Cardiac muscle cell (in vitro differentiated cells and primary cell): ENCODE data around the gene ERBB4. TPM values are rescaled to one million over a fixed set of nuclear protein-coding genes. Genes with fewer than 3 reads are reported as not detected.
A peak's percentile ranks its signal among the peaks of the same experiment; 100 is the strongest.

Source experiments
- DNase-seq, 2 donors: peaks; one replicate each; pipeline versions ENCODE4 v3.0.0 to v3.0.0-alpha.2; 2010 to 2017; ENCODE audit warnings: low read depth in 1 of 2, low spot score in 1 of 2
- H3K27ac ChIP-seq: fragments of 200-600 bp; sonication (generic); 2 replicates; pipeline ENCODE4 v1.5.1; 2016
- H3K27me3 ChIP-seq: fragments of 200-600 bp; sonication (generic); 2 replicates; pipeline ENCODE4 v1.6.0; 2016; ENCODE audit warnings: control low read depth
- H3K36me3 ChIP-seq: fragments of 200-600 bp; sonication (generic); 2 replicates; pipeline ENCODE4 v1.5.1; 2016; ENCODE audit warnings: control low read depth
- H3K4me1 ChIP-seq: fragments of 200-600 bp; sonication (generic); 2 replicates; pipeline ENCODE4 v1.8.1; 2017; ENCODE audit warnings: low read depth, mild to moderate bottlenecking, mixed run types
- H3K4me3 ChIP-seq: fragments of 200-600 bp; sonication (generic); 2 replicates; pipeline ENCODE4 v1.5.1; 2016; ENCODE audit warnings: mild to moderate bottlenecking
- H3K9me3 ChIP-seq: fragments of 200-600 bp; sonication (generic); 2 replicates; pipeline ENCODE4 v1.5.1; 2017; ENCODE audit warnings: low read depth, mild to moderate bottlenecking, control low read depth
- CTCF ChIP-seq: IDR thresholded peaks from 2 replicates; pipeline ENCODE4 v1.5.1; 2012; ENCODE audit warnings: low read depth, mild to moderate bottlenecking, low read length
- polyA plus RNA-seq: library from polyadenylated mRNA; unstranded; fragments of >200 nt; fragmentation: Nextera tagmentation; extraction: Ambion mirVana; gene quantifications from 2 replicates; pipeline ENCODE4 v1.2.1, GENCODE V29; 2016
- total RNA-seq: library from RNA; depleted of rRNA; stranded (reverse); fragments of >200 nt; gene quantifications from 2 replicates; pipeline ENCODE4 v1.2.3, GENCODE V29; 2016

The ERBB4 gene
- total and polyA plus RNA-seq, 2 experiments from 2014 or later: 38.1 to 42.1 TPM

GRCh38 chr2:211748339-211748738 is 790.3 kb downstream of the ERBB4 start:
- Histone ChIP-seq H3K27me3 (no peaks in the 10 kb centered on the region), H3K36me3 (no peaks in the 10 kb centered on the region), H3K4me1 (peaks cover 19% of the 10 kb centered on the region), H3K27ac (no peak overlapping the region), H3K9me3 (no peaks in the 10 kb centered on the region), H3K4me3 (no peak overlapping the region)
- no peak for TF ChIP-seq CTCF
- DNase-seq: no peak

- Histone ChIP-seq H3K4me1 (peaks cover 41% of the 10 kb centered on the region), H3K9me3 (no peaks in the 10 kb centered on the region), H3K36me3 (no peaks in the 10 kb centered on the region), H3K27me3 (no peaks in the 10 kb centered on the region), H3K4me3 (no peak overlapping the region), H3K27ac (peak overlapping the region; percentile 89)
- TF ChIP-seq CTCF: peak; percentile 90
- peak; percentile 69 to 83 for DNase-seq
These were observed 793.1 kb downstream of the ERBB4 start for GRCh38 chr2:211745295-211746097.

DNA sequence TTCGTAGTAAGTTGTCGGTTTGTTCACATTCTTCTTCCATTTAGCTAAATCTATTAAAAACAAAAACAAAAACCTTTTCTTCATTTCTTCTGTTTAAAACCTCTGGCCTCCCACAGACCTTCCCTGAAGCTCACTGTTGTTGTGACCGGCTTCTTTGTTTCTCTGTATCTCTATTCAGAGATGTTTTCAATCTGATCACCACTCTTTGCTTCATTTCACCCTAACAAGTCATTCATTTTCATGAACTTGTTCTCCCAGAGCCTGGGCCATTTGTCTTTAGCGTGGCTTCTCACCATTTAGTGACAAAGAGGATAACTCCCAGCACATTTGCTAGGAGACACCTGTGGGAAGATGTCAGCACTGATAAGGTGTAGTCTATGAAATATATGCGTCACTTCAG is 794.2 kb downstream of the ERBB4 start:
- H3K9me3 ChIP-seq: no peaks in the 10 kb centered on the region
- H3K27me3 ChIP-seq: no peaks in the 10 kb centered on the region
- peak overlapping the region; percentile 89 for H3K27ac ChIP-seq
- no peak overlapping the region for H3K4me3 ChIP-seq
- TF ChIP-seq CTCF: no peak
- peaks cover 41% of the 10 kb centered on the region for H3K4me1 ChIP-seq
- DNase-seq: peak in 1 of 2 donors; percentile 0
- no peaks in the 10 kb centered on the region for H3K36me3 ChIP-seq

- TF ChIP-seq CTCF: no peak
- DNase-seq: peak in 1 of 2 donors; percentile 2
- Histone ChIP-seq H3K9me3 (no peaks in the 10 kb centered on the region), H3K36me3 (no peaks in the 10 kb centered on the region), H3K4me3 (no peak overlapping the region), H3K27me3 (no peaks in the 10 kb centered on the region), H3K27ac (peak overlapping the region; percentile 89), H3K4me1 (peaks cover 41% of the 10 kb centered on the region)
These were observed 796.6 kb downstream of the ERBB4 start for GRCh38 chr2:211741966-211742365.

DNA sequence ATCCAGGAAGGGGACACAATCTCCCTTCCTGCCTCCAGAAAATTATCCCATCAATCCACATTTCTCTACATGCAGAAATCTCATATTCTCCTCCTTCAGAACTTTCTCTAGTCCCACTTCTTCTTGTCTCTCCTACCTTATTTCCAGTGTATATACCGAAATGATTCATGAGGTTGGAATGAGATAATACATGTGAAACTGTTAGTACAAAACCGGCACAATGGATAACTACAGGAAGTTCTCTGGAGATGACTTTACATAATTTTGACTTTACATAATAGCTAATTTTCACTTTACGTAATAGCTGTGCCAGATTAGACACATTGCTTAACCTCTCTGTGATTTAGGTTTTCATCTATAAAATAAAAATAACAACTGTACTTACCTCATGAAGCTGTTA is 801.3 kb downstream of the ERBB4 start:
- Histone ChIP-seq H3K9me3 (no peaks in the 10 kb centered on the region), H3K4me1 (peaks cover 11% of the 10 kb centered on the region), H3K4me3 (no peak overlapping the region), H3K27ac (no peak overlapping the region), H3K27me3 (no peaks in the 10 kb centered on the region), H3K36me3 (no peaks in the 10 kb centered on the region)
- no peak for TF ChIP-seq CTCF
- DNase-seq: peak in 1 of 2 donors; percentile 12
